Choroid plexus epithelial cell (primary cell): ENCODE results near the gene SLC2A4.

Source experiments
- DNase-seq: peaks from one replicate; pipeline ENCODE4 v3.0.0-alpha.2; 2010; ENCODE audit warnings: low read depth
- H3K4me3 ChIP-seq: 2 replicates; pipeline ENCODE4 v1.5.1; 2011; ENCODE audit warnings: low read depth, mild to moderate bottlenecking, control low read depth, low read length, moderate library complexity
- CTCF ChIP-seq: conservative IDR thresholded peaks from 2 replicates; pipeline ENCODE4 v1.5.1; 2011; ENCODE audit warnings: low read depth, mild to moderate bottlenecking, control low read depth, inconsistent platforms, low read length, moderate library complexity

The SLC2A4 gene

DNA sequence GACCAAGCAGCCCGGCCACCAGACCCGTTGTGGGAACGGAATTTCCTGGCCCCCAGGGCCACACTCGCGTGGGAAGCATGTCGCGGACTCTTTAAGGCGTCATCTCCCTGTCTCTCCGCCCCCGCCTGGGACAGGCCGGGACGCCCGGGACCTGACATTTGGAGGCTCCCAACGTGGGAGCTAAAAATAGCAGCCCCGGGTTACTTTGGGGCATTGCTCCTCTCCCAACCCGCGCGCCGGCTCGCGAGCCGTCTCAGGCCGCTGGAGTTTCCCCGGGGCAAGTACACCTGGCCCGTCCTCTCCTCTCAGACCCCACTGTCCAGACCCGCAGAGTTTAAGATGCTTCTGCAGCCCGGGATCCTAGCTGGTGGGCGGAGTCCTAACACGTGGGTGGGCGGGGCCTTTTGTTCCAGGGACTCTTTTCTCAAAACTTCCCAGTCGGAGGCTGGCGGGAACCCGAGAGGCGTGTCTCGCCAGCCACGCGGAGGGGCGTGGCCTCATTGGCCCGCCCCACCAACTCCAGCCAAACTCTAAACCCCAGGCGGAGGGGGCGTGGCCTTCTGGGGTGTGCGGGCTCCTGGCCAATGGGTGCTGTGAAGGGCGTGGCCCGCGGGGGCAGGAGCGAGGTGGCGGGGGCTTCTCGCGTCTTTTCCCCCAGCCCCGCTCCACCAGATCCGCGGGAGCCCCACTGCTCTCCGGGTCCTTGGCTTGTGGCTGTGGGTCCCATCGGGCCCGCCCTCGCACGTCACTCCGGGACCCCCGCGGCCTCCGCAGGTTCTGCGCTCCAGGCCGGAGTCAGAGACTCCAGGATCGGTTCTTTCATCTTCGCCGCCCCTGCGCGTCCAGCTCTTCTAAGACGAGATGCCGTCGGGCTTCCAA lies at the start of gene SLC2A4:
TSS of gene SLC2A4 (plus strand) at position 645 of the 879 bp plus-strand sequence. CDS start at position 862, 217 bp downstream.
- peak; percentile 96 for DNase-seq
- no peak for TF ChIP-seq CTCF
- peak within 1 kb of the TSS; percentile 54 for H3K4me3 ChIP-seq

DNA sequence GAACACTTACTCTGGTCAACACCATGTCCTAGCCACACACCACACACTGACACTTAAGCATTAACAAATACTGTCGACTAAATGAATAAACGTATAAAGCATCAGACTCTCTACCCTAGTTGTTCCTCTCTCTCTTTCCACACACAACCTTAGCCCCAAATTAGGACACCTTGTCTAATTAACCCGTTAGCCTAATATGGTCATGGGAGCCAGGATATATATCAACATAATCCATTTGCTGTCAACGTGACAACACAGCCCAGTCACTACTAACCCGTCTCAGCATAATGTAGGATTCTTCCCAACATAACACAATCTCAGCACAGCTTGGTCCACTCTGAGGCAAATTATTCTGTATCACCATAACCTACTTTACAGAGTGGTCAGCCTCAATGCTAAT lies 49.4 kb upstream of the SLC2A4 start:
- no peak for DNase-seq
- no peak for TF ChIP-seq CTCF
- no peak overlapping the region for H3K4me3 ChIP-seq

GRCh38 chr17:7233701-7234082 lies 47.8 kb upstream of the SLC2A4 start:
- peak overlapping the region; percentile 78 for H3K4me3 ChIP-seq

DNA sequence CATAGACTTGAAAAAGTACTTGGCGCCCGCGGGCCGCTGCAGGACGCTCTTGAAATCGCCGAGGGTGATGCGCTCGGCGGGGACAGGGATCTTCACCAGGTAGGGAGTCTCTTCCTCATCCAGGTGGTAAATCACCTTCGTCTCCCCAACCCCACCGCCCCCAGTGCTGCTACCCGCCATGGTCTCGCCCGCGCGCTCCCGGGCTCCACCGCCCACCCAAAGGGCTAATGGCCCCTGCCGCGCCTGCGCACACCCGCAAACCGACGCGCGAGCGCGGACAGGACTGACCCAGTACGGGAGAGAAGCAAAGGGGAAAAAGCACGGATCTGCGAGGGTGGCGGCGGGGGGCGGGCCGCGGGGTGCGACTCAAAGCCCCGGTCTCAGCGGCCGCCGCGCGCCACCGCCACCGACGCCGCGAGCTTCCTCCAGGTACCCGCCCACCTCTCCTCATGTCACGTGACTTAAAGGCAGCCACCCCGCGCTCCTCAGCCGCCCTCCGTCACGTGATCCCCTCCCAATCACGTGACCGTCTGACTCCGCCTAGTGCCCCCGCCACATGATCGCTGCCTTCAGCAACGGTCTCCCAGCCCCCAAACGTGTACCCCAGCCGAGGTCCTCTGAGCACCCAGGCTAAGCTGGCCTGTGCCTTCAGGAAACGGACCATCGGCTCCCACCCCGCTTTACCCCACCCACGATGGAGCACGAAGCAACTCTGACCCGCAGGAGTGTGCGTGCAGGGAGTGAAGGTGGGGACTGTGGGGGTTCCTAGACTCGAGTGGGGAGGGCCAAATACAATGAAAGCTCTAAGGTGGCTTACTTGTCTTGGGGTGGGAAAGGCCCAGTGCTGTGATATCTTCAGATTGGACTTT lies 47.2 kb upstream of the SLC2A4 start, which contains the start of gene DVL2:
TSS of gene DVL2 (minus strand) at position 435 of the 869 bp plus-strand sequence. CDS start at position 180, 255 bp downstream.
- peak; percentile 97 for DNase-seq
- peak within 1 kb of the TSS; percentile 78 for H3K4me3 ChIP-seq
- TF ChIP-seq CTCF = no peak

More at GRCh38 chr17:7233701-7234082, 47.8 kb upstream of the SLC2A4 start:
- no peak for TF ChIP-seq CTCF
- peak; percentile 40 for DNase-seq

GRCh38 chr17:7235693-7236665 lies 45.5 kb upstream of the SLC2A4 start:
- peak; percentile 62 for DNase-seq
- no peak for TF ChIP-seq CTCF
- H3K4me3 ChIP-seq = no peak overlapping the region

DNA sequence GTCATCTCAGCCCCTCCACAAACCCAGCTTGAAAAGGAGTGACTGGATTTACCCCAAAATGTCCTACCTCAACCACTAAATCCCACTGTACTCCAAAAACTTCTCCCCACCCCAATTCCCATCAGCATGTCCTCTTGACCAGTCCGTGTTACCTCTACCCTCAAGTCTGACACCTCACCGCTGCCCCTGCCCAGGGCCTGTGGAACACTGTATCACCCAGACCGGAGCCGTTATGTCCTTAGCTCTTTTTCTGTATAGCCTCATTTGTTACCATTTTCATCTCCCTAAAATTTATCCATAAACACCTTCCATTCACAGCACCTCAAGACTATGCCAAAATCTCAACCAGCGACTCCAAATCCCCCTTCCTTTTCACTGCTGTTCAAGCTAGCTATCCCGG lies 44.7 kb upstream of the SLC2A4 start:
- H3K4me3 ChIP-seq = peak overlapping the region; percentile 89
- DNase-seq = no peak
- TF ChIP-seq CTCF = no peak
